LNCaP clone FGC (cell line): ENCODE results near the gene JDP2.

Source experiments
- DNase-seq: peaks from one replicate; pipeline ENCODE4 v3.0.0-alpha.2; 2011; ENCODE audit warnings: low read depth
- H3K4me3 ChIP-seq: 2 replicates; pipeline ENCODE4 v1.5.1; 2011; ENCODE audit warnings: mild to moderate bottlenecking, low read depth, low read length, control low read depth
- TF ChIP-seq, protein P1 (sequence below): IDR thresholded peaks from 2 replicates; pipeline ENCODE4 v1.5.1; 2012; ENCODE audit warnings: mild to moderate bottlenecking; ENCODE audit not compliant: control insufficient read depth, insufficient read depth; ENCODE audit errors: extremely low read depth

JDP2 gene

DNA sequence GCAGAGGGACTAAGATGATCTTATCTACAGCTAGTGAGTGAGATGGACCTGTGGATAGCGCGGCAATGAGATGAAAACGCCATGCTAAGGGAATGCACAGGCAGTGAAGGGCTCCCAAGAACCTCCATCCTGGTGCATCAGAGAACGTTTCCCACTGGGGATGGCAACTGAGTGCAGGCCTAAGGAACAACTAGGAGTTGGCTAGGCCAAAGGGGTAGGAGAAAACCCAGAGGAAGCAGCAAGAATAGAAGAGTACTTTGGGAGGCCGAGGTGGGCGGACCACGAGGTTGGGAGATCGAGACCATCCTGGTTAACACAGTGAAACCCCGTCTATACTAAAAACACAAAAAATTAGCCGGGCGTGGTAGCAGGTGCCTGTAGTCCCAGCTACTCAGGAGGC is 69.9 kb downstream of the JDP2 start:
- DNase-seq: no peak
- TF ChIP-seq, protein P1, sequence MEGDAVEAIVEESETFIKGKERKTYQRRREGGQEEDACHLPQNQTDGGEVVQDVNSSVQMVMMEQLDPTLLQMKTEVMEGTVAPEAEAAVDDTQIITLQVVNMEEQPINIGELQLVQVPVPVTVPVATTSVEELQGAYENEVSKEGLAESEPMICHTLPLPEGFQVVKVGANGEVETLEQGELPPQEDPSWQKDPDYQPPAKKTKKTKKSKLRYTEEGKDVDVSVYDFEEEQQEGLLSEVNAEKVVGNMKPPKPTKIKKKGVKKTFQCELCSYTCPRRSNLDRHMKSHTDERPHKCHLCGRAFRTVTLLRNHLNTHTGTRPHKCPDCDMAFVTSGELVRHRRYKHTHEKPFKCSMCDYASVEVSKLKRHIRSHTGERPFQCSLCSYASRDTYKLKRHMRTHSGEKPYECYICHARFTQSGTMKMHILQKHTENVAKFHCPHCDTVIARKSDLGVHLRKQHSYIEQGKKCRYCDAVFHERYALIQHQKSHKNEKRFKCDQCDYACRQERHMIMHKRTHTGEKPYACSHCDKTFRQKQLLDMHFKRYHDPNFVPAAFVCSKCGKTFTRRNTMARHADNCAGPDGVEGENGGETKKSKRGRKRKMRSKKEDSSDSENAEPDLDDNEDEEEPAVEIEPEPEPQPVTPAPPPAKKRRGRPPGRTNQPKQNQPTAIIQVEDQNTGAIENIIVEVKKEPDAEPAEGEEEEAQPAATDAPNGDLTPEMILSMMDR: no peak
- no peak overlapping the region for H3K4me3 ChIP-seq

DNA sequence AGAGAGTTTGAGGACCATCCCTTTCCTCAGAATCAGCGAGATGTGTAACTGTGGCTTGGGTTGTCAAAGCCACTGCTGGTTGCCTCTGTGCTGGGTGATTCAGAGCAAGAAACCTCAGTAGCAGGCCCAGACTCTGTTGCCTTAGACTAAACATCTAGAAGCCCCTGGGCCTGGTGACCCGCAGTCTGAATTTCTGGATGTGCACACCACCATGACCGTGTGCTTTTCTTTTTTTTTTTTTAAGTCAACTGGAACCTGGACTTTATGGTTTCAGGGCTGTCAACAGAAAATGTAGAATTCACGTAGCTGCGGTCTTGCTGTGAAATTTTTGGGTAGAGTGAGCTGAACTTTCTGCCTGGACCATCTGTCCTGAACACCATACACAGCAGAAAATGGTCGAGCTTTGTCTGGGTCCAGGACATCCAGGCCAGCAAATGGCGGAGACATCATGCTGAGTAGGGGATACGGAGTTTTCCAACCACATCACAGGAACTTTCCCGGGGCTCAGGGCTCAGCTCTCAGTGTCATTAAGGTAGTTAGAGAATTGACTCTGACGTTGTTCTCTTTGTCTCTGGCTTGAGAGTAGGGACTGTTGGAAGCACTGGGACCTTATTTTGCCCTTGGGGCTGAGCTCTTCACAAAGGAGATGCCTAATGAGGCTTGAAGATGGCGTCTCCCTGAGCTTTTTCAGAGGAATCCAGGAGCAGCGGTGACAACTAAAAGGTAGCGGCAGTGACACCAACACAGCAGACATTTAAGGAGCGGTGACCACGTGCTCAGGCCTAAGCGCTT is 71.5 kb downstream of the JDP2 start:
- no peak for DNase-seq
- no peak overlapping the region for H3K4me3 ChIP-seq
- TF ChIP-seq, protein P1: no peak

- no peak overlapping the region for H3K4me3 ChIP-seq
- TF ChIP-seq, protein P1: no peak
- no peak for DNase-seq
Measured at GRCh38 chr14:75501080-75501479, 73.3 kb downstream of the JDP2 start.

GRCh38 chr14:75504411-75504810 is 76.6 kb downstream of the JDP2 start:
- no peak overlapping the region for H3K4me3 ChIP-seq
- TF ChIP-seq, protein P1: no peak
- DNase-seq: no peak

- no peak for DNase-seq
- H3K4me3 ChIP-seq: no peak overlapping the region
- TF ChIP-seq, protein P1: no peak
Measured at GRCh38 chr14:75506930-75507329, 79.1 kb downstream of the JDP2 start.

GRCh38 chr14:75510547-75510946 is 82.7 kb downstream of the JDP2 start:
- TF ChIP-seq, protein P1: no peak
- H3K4me3 ChIP-seq: no peak overlapping the region
- no peak for DNase-seq

- no peak overlapping the region for H3K4me3 ChIP-seq
- TF ChIP-seq, protein P1: no peak
- no peak for DNase-seq
Measured at GRCh38 chr14:75511201-75511600, 83.4 kb downstream of the JDP2 start.
